ENCODE data around the gene FUT1. TPM values are rescaled to one million over a fixed set of nuclear protein-coding genes. Genes with fewer than 3 reads are reported as not detected.

Gene FUT1
- 0.13 TPM in 2 replicates for total RNA-seq

DNA sequence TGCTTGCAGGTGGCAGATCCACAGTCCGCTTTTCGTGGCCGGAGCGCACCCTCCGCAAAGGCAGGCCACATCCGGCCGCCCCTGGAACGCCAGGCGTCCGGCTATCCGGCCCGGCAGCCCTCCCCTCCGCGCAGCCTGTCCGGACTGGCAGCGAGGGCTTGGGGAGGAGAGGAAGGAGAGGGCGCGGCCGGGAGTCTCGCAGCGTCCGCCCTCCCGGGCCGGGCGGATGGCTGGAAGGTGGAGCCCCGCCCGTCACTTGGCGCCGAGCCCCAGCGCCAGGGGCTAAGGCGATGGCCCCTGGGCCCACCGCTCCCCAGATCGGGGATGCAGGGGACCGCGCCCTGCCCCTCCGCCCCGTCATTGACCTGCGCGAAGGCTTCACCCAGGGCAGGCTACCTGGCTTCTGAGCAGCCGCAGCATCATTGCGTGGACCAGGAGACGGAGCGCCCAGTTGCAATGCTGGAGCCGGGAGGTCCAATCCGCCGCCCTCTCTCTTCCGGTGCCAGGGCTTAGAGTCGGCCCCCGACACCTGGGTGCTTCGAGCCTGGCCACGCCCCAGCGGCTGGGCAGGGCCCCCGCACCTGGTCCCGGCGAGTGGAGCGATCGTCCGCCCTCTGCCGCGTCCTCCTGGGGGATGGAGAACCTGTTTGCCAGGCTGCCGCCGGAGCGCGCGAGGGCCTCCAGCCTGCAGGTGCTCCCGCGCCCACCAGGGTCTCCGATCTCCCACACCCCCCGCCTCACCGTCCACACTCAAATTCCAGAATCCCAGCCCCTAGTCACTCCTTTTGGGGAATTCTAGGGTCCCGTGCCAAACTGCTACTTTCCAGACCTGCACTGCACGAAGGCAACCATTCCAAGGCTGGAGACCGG lies at the start of gene FUT1:
FUT1 (minus strand) TSS at position 146 of the 870 bp plus-strand sequence. CDS start 1,360 bp downstream, outside the sequence.

DNA sequence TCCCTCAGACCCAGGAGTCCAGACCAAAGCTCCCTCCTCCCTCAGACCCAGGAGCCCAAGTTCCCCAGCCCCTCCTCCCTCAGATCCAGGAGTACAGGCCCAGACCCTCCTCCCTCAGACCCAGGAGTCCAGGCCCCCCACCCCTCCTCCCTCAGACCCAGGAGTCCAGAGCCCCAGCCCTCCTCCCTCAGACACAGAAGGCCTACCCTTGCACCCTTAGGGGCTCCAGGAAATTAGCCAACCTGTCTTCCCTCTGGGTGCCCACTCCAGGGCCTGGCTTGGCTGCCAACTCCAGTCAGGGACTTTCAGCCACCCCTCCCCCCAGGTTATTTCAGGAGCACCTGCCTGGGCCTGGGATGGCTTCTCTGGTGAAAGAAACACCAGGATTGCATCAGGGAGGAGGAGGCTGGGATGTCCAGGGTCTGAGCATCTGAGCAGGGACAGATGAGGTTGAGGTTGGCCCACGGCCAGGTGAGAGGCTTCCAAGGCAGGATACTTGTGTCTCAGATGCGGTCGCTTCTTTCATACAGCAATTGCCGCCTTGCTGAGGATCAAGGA lies 2.7 kb upstream of the FUT1 start, which contains the start of gene FGF21:
FGF21 (plus strand) TSS at position 441 of the 558 bp plus-strand sequence. CDS start 713 bp downstream, outside the sequence.

DNA sequence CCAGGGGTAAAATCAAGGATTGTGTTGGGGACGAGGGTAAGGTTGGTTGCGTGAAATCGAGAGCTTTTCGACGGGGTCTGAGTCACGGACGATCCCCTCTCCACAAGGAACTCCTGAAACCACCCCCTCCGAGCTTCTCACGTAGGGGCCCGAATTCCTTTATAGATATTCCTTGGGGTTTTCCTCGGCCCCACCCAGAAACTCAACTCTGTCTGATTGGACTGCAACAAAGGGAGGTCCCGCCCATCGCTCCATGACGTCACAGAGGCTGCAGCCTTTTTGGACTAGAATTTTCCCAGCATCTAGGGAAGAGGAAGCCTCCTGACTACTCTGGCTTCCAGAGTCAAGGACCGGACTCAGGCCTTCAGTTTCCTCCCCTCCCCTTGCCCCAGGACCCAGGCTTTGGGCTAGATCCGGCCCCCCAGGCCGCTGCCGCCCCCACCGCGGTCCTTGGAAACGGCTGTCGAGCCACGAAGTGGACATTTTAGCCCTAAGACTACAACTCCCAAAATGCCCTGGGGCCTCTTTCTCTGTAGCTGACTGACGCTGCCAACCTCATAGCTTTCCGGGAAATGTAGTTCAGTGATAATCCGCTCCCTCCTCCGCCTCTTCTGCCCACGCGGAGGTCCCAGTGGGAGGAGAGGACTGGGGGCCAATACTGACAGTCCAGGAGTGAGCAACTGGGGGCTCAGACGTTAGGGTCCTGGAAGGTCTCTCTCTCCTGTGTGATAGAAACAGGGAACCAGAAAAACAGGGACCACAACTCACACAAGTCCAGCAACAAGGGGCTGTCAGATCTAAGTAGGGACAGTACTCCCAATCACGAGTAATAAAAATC lies 5.5 kb downstream of the FUT1 start, which contains the start of gene IZUMO1:
IZUMO1 (minus strand) TSS at position 172 of the 838 bp plus-strand sequence. CDS start 1,050 bp downstream, outside the sequence.

DNA sequence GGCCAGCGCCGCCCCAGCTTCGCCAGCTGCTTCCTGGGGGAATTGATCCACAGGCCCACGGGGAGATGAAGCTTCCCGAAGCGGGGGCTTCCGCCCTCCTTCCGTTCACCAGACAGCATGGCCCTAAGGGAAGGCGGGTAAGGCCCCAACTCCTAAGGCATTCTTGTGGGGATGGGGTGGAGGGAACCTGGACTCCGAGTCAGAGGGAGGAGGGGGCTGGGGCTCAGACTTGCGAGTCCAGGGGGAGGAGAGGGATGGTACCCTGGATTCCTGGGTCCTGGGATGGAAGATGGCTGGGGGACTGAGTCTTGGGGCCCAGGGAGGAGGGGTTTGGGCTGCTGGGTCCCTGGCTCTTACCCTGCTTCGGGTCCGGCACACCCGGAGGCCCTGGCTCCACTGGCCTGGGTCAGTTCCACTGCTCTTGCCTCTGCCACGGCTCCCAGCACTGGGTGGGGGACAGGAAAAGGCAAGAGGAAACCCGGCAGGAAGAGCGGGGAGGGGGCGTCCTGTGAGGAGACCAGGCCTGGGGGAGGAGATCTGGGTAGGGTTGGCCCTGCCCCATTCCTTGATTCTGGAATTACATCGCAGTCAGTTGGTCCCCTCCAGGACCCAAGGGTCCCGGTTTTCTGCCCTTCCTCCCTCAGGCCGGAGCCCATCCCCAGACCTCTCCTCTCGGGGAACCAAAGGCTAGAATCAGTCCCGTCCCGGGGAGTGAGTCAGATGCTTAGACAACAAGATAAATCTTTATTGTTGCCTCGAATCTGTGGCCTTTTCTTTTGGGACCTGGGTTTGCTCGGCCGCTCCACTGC lies 12.1 kb downstream of the FUT1 start, which contains the start of gene RASIP1:
RASIP1 (minus strand) TSS at position 447 of the 809 bp plus-strand sequence; CDS start at position 119, 328 bp downstream.

DNA sequence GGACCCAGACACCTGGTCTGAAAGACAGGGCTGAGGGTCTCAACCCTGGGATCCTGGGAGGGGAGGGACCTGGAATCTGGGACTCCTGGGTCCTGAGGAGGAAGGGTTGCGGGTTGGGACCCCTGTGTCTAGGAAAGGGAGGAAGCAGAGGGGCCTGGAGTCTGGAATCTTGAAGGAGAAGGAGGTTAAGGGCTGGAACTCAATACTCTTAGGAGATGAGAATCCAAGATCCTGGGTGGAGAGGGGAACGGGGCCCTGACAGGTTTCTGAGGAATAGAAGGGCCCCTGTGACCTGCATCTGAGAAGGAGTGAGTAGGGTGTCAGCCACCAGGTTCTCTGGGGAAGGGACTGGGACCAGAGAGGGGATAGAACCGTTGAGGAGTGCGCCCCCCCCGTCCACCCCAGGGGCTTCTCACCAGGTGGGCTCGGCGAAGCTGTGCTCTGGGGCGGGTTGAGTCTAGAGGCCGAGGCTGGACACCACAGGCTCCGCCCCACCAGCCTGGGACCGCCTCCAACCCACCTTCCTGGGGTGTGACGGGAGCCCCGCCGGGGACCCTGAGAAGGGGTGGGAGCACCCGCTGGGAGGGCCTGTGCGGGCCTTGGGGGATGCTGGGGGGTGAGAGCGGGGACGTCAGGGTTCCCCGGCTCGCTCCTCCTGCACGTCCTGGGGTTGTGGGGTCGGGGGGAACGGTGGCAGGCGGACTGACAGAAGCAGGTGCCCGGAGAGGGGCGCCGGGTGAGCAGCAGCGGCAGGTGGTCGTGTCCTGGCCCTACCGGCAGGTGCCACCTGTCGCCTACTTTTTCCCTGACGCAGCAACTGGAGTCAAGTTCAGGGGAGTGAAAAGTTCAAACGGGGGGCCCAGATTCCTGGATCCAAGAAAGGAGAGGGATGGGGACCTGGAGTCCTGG lies 32.9 kb downstream of the FUT1 start, which contains the start of gene MAMSTR:
MAMSTR (minus strand) TSS at position 463 of the 909 bp plus-strand sequence. CDS start 694 bp downstream, outside the sequence.

Other genes starting within 250 kb of the FUT1 start
- 0.33 and 0.89 TPM in 2 replicates for gene LMTK3, start 240.8 kb downstream of the FUT1 start, total RNA-seq
- gene SULT2B1, start 200.5 kb downstream of the FUT1 start, total RNA-seq = not detected in 2 replicates
- not detected in 2 replicates for gene SPACA4, start 145.9 kb downstream of the FUT1 start, total RNA-seq
- gene FAM83E, start 137.6 kb downstream of the FUT1 start, total RNA-seq = 0.23 and 0.52 TPM in 2 replicates
- 1,103 and 1,191 TPM in 2 replicates for gene RPL18, start 133.5 kb downstream of the FUT1 start, total RNA-seq
- gene SPHK2, start 133.1 kb downstream of the FUT1 start, total RNA-seq = 8.7 and 13.1 TPM in 2 replicates
- gene DBP, start 115.3 kb downstream of the FUT1 start, total RNA-seq = 7.4 and 7.8 TPM in 2 replicates
- gene CA11, start 106.5 kb downstream of the FUT1 start, total RNA-seq = 0.99 and 1.6 TPM in 2 replicates
- gene NTN5, start 79.6 kb downstream of the FUT1 start, total RNA-seq = 0.43 and 0.46 TPM in 2 replicates
- gene FUT2, start 56.7 kb downstream of the FUT1 start, total RNA-seq = not detected in 2 replicates
- 0.65 and 0.69 TPM in 2 replicates for gene MAMSTR, start 32.9 kb downstream of the FUT1 start, total RNA-seq
- 0.52 and 1.0 TPM in 2 replicates for gene RASIP1, start 12.0 kb downstream of the FUT1 start, total RNA-seq
- 0.07 TPM in 1 of 2 replicates, not detected in the other for gene IZUMO1, start 5.7 kb downstream of the FUT1 start, total RNA-seq
- gene FGF21, start 2.9 kb upstream of the FUT1 start, total RNA-seq = not detected in 2 replicates
- gene BCAT2, start 58.4 kb upstream of the FUT1 start, total RNA-seq = 33.0 and 35.3 TPM in 2 replicates
- gene HSD17B14, start 83.8 kb upstream of the FUT1 start, total RNA-seq = 2.2 and 2.8 TPM in 2 replicates
- gene PLEKHA4, start 116.0 kb upstream of the FUT1 start, total RNA-seq = 21.3 and 22.6 TPM in 2 replicates
- 53.2 and 70.7 TPM in 2 replicates for gene PPP1R15A, start 119.8 kb upstream of the FUT1 start, total RNA-seq
- gene TULP2, start 146.1 kb upstream of the FUT1 start, total RNA-seq = 0.23 TPM in 1 of 2 replicates, not detected in the other
- gene NUCB1, start 147.7 kb upstream of the FUT1 start, total RNA-seq = 522 and 547 TPM in 2 replicates
- gene DHDH, start 181.1 kb upstream of the FUT1 start, total RNA-seq = 0.17 TPM in 1 of 2 replicates, not detected in the other
- 79.2 and 117 TPM in 2 replicates for gene BAX, start 202.2 kb upstream of the FUT1 start, total RNA-seq
- gene FTL, start 212.7 kb upstream of the FUT1 start, total RNA-seq = 4,527 and 7,180 TPM in 2 replicates
- gene GYS1, start 240.7 kb upstream of the FUT1 start, total RNA-seq = 108 and 117 TPM in 2 replicates
- gene RUVBL2, start 241.2 kb upstream of the FUT1 start, total RNA-seq = 156 and 174 TPM in 2 replicates